Measurements from ENCODE around the gene CD101. TPM values are rescaled to one million over a fixed set of nuclear protein-coding genes. Genes with fewer than 3 reads are reported as not detected.

The CD101 gene
- total and polyA plus RNA-seq, 5 donors: 0.48 to 3.1 (median 1.2) TPM

- H3K27ac ChIP-seq (ENCODE audit: low read length): no peak overlapping the region
- no peak for DNase-seq
- intact Hi-C loops (cut with DNase I): no loop called here
- 45% methylated on average over 7 of the region's 7 CpGs for WGBS
- no peaks in the 10 kb centered on the region for H3K9me3 ChIP-seq (ENCODE audit: control insufficient read depth, low read length)
- H3K4me3 ChIP-seq (ENCODE audit: low read length): no peak overlapping the region
- ATAC-seq: no peak
- no peaks in the 10 kb centered on the region for H3K4me1 ChIP-seq (ENCODE audit: control insufficient read depth, insufficient read depth, low read length)
- no peaks in the 10 kb centered on the region for H3K27me3 ChIP-seq (ENCODE audit: control insufficient read depth, insufficient read depth)
Observed at GRCh38 chr1:117033772-117034171, 32.2 kb downstream of the CD101 start.

DNA sequence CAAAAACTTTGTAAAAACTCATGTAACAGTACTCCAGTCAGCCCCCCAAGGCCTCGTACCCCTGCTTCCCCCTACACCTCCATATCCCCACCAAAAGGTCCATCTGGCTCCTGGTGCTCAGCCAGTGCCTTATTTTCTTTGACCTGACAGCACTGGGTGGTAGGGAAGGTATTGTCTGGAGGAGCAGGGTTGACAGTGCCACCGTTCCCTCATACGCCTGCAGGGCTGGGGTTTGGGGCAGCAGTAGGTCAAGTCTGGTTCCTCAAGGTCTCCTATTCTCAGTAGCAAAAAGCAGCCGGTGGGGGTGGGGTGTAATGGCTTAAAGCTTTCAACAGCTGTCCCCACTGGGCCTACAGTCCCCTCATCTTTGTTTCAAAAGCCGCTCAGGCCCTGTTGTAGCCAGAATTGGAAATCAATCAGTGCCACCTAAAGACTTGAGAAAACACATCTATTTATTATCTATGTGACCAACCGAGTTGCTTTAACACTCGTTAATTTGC, 33.3 kb downstream of the CD101 start:
- no peak for DNase-seq
- no peak for ATAC-seq
- H3K4me1 ChIP-seq (ENCODE audit: control insufficient read depth, insufficient read depth, low read length): no peaks in the 10 kb centered on the region
- intact Hi-C loops (cut with DNase I): no loop called here
- no peaks in the 10 kb centered on the region for H3K27me3 ChIP-seq (ENCODE audit: control insufficient read depth, insufficient read depth)
- no peak overlapping the region for H3K4me3 ChIP-seq (ENCODE audit: low read length)
- no peak overlapping the region for H3K27ac ChIP-seq (ENCODE audit: low read length)
- WGBS: 90% methylated on average over 7 of the region's 7 CpGs
- H3K9me3 ChIP-seq (ENCODE audit: control insufficient read depth, low read length): no peaks in the 10 kb centered on the region

DNA sequence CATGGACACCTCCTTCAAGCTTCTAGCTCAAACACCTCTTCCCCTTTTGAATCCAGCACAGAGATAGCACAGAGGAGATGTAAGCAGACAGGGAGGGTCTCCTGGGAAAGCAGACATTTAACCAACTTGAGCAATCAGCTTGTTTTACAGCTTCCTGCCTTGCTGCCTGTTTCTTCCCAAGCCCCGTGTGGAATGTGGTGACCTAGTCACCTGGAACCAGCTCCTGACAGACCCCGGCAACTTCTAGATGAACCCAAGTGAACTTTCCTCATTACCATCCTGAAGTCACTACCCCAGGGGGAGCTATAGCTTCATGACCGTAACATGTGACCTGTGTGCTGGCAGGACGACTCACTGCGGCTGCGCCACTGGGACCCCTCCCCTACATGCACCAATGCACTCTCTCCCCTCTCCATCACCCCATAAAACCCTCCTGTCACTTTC, 34.5 kb downstream of the CD101 start:
- no peak for ATAC-seq

GRCh38 chr1:117037802-117038201, 36.2 kb downstream of the CD101 start:
- no peaks in the 10 kb centered on the region for H3K27me3 ChIP-seq (ENCODE audit: control insufficient read depth, insufficient read depth)
- intact Hi-C loops (cut with DNase I): no loop called here
- WGBS: 88% methylated on average over 1 of the region's 1 CpG
- ATAC-seq (no peak), DNase-seq (no peak)
- no peaks in the 10 kb centered on the region for H3K9me3 ChIP-seq (ENCODE audit: control insufficient read depth, low read length)
- H3K27ac ChIP-seq (ENCODE audit: low read length): no peak overlapping the region
- no peaks in the 10 kb centered on the region for H3K4me1 ChIP-seq (ENCODE audit: control insufficient read depth, insufficient read depth, low read length)
- no peak overlapping the region for H3K4me3 ChIP-seq (ENCODE audit: low read length)

More for the DNA sequence above, 34.5 kb downstream of the CD101 start:
- Histone ChIP-seq H3K27ac (ENCODE audit: low read length) (no peak overlapping the region), H3K4me1 (ENCODE audit: control insufficient read depth, insufficient read depth, low read length) (no peaks in the 10 kb centered on the region), H3K27me3 (ENCODE audit: control insufficient read depth, insufficient read depth) (no peaks in the 10 kb centered on the region), H3K9me3 (ENCODE audit: control insufficient read depth, low read length) (no peaks in the 10 kb centered on the region), H3K4me3 (ENCODE audit: low read length) (no peak overlapping the region)
- WGBS: 70% methylated on average over 6 of the region's 6 CpGs
- intact Hi-C loops (cut with DNase I): no loop called here
- DNase-seq: no peak

DNA sequence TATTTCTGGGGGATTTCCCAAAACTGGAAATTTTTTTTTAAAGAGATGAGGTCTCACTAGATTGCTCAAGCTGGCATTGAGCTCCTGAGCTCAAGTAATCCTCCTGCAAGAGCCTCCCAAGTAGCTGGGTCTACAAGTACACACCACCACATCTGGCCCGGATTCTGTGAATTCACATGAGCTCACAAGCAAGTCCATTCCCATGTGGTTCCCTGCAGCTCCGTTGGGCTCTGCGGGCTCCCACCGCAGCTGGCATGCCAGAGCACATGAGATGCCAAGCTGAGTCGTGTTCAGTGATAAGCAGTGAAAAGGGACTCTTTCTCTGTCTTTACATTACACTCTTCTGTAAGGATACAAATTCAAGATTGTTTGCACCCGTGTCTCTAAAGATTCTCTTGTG, 36.7 kb downstream of the CD101 start:
- Histone ChIP-seq H3K4me3 (ENCODE audit: low read length) (no peak overlapping the region), H3K27ac (ENCODE audit: low read length) (no peak overlapping the region), H3K4me1 (ENCODE audit: control insufficient read depth, insufficient read depth, low read length) (no peaks in the 10 kb centered on the region), H3K9me3 (ENCODE audit: control insufficient read depth, low read length) (no peaks in the 10 kb centered on the region), H3K27me3 (ENCODE audit: control insufficient read depth, insufficient read depth) (no peaks in the 10 kb centered on the region)
- ATAC-seq (no peak), DNase-seq (peak in 1 of 3 donors; percentile 45)
- intact Hi-C loops (cut with DNase I): no loop called here
- WGBS: 68% methylated on average over 6 of the region's 6 CpGs

DNA sequence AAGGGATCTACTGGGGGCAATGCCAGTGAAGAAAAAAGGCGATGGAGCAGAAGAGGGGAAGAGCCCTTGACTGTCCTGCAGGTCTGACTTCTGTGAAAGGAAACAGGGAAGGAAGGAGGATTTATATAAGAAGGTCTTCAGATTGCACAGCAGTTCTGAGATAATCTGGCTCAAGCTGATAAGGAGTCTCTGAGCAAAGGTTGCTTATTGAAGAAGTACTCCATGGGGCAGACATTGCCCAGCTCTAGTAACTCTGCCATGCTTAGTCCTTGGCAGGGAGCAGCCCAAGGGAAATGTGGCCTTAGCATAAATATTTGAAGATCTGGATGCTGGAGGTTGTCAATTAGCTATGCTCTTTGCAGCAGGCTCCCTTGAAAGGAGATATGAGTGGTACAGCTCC, 42.7 kb downstream of the CD101 start:
- ATAC-seq: no peak

DNA sequence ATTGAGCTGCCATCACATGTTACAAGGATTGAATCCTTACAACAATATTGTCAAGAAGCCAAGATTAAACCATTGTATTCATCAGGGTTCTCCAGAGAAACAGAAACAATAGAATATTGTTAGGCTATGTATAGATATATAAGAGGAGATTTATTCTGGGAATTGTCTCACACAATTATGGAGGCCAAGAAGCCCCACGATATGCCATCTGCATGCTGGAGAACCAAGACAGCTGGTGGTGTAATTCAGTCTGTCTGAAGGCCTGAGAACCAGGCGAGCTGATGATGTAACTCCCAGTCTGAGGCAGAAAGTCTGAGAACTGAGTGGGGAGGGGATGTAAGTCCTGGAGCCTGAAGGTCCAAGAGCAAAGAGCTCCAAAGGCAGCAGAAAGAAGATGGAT, 44.1 kb downstream of the CD101 start:
- no peak for ATAC-seq
- 60% methylated on average over 2 of the region's 2 CpGs for WGBS
- DNase-seq: no peak
- Histone ChIP-seq H3K4me3 (ENCODE audit: low read length) (no peak overlapping the region), H3K27me3 (ENCODE audit: control insufficient read depth, insufficient read depth) (no peaks in the 10 kb centered on the region), H3K9me3 (ENCODE audit: control insufficient read depth, low read length) (no peaks in the 10 kb centered on the region), H3K27ac (ENCODE audit: low read length) (no peak overlapping the region), H3K4me1 (ENCODE audit: control insufficient read depth, insufficient read depth, low read length) (no peaks in the 10 kb centered on the region)
- intact Hi-C loops (cut with DNase I): loop anchor here in 1 of 4 donors (10.0 kb wide), 1 partner anchor 191 kb away; no protein-coding TSS in a partner anchor

More for the DNA sequence above, 42.7 kb downstream of the CD101 start:
- Histone ChIP-seq H3K4me1 (ENCODE audit: control insufficient read depth, insufficient read depth, low read length) (no peaks in the 10 kb centered on the region), H3K9me3 (ENCODE audit: control insufficient read depth, low read length) (no peaks in the 10 kb centered on the region), H3K4me3 (ENCODE audit: low read length) (no peak overlapping the region), H3K27ac (ENCODE audit: low read length) (no peak overlapping the region), H3K27me3 (ENCODE audit: control insufficient read depth, insufficient read depth) (no peaks in the 10 kb centered on the region)
- intact Hi-C loops (cut with DNase I): loop anchor here in 1 of 4 donors (10.0 kb wide), 1 partner anchor 189 kb away; no protein-coding TSS in a partner anchor
- no peak for DNase-seq
- 88% methylated on average over 1 of the region's 1 CpG for WGBS

DNA sequence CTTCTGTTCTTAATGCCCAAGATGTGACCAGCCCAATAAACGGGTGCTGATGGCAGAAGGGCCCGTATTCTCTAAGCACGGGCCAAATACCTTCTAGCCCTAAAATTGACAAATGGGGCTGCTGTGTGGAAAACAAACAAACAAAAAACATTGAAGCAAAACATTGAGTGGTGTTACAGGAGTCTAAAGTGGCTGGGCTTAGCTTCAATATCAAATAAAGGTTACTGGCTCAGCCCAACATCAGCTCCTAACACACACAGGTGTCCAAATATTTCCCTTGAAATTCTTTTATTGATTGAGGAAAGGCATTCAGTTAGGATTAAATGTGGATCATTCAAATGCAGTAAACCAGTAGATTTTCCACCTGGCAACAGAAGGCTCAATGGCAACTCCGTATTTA, 45.2 kb downstream of the CD101 start:
- DNase-seq (no peak), ATAC-seq (no peak)
- Histone ChIP-seq H3K4me3 (ENCODE audit: low read length) (no peak overlapping the region), H3K27ac (ENCODE audit: low read length) (no peak overlapping the region), H3K4me1 (ENCODE audit: control insufficient read depth, insufficient read depth, low read length) (no peaks in the 10 kb centered on the region), H3K27me3 (ENCODE audit: control insufficient read depth, insufficient read depth) (no peaks in the 10 kb centered on the region), H3K9me3 (ENCODE audit: control insufficient read depth, low read length) (no peaks in the 10 kb centered on the region)
- intact Hi-C loops (cut with DNase I): loop anchor here in 1 of 4 donors (10.0 kb wide), 1 partner anchor 192 kb away; no protein-coding TSS in a partner anchor
- 86% methylated on average over 4 of the region's 4 CpGs for WGBS

- no peak overlapping the region for H3K27ac ChIP-seq (ENCODE audit: low read length)
- no peak for ATAC-seq
Observed at GRCh38 chr1:117047271-117047670, 45.7 kb downstream of the CD101 start.

DNA sequence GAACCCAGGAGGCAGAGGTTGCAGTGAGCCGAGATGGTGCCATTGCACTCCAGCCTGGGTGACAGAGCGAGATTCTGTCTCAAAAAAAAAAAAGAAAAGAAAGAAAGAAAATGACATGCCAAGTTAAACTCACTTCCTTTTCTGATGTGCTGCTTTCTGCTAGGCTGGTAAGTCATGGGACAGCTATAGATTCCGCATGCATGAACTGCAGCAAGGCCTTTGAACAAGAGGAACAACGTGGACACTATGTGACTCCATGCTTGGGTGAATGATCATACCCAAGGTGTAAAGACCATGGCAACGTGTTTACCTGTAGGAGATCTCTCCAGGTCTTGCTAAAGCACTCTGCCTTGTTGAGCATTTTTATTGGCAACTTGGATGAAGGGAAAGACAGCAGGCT, 48.3 kb downstream of the CD101 start:
- 92% methylated on average over 5 of the region's 5 CpGs for WGBS
- Histone ChIP-seq H3K9me3 (ENCODE audit: control insufficient read depth, low read length) (no peaks in the 10 kb centered on the region), H3K27ac (ENCODE audit: low read length) (no peak overlapping the region), H3K4me1 (ENCODE audit: control insufficient read depth, insufficient read depth, low read length) (no peaks in the 10 kb centered on the region), H3K27me3 (ENCODE audit: control insufficient read depth, insufficient read depth) (no peaks in the 10 kb centered on the region), H3K4me3 (ENCODE audit: low read length) (no peak overlapping the region)
- DNase-seq (no peak), ATAC-seq (no peak)
- intact Hi-C loops (cut with DNase I): loop anchor here in 3 of 4 donors (5.0 to 10.0 kb wide), 3 partner anchors 195 to 323 kb away; no protein-coding TSS in a partner anchor

More at GRCh38 chr1:117047271-117047670, 45.7 kb downstream of the CD101 start:
- H3K27me3 ChIP-seq (ENCODE audit: control insufficient read depth, insufficient read depth): no peaks in the 10 kb centered on the region
- no peaks in the 10 kb centered on the region for H3K9me3 ChIP-seq (ENCODE audit: control insufficient read depth, low read length)
- intact Hi-C loops (cut with DNase I): loop anchor here in 1 of 4 donors (10.0 kb wide), 1 partner anchor 192 kb away; no protein-coding TSS in a partner anchor
- no peak for DNase-seq
- H3K4me3 ChIP-seq (ENCODE audit: low read length): no peak overlapping the region
- H3K4me1 ChIP-seq (ENCODE audit: control insufficient read depth, insufficient read depth, low read length): no peaks in the 10 kb centered on the region
- 86% methylated on average over 2 of the region's 2 CpGs for WGBS

DNA sequence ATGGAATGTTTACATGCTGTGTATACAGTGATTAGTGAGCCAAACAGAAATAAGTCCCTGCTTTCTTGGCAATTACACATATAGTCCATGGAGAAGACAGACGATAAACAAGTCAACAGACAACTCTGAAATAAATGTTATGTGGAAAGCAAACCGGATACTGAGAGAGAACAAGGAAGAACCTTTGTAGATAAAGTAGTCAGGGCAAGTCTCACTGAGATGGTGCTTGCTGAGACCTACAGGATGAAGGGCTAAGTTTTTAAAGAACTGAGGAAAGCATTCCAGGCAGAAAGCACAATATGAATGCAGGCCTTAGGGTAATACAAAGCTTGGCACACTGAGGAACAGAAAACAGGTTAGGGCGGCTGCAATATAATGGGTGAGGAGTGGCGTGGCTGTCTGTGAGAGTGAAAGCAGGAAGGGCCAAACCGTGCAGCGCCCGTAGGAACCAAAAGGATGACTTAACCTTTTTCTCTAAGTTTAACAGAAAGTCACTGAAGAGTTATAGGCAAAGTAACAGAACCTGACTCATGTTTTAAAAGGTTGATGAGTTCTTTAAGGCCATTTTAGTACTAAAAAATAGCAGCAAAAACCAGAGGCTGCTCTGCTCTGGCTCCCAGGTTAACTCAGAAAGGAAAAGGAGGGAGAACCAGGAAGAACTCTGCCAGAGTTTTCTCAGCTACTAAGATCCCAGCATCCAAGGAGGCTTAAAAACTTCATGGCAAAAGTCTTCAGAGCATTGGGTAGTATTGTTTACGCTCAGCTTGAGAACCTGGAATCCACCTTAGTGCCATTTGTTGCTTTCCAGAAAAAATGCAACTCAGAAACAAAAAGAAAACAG, 49.9 kb downstream of the CD101 start:
- no peak overlapping the region for H3K27ac ChIP-seq (ENCODE audit: low read length)
- no peaks in the 10 kb centered on the region for H3K4me1 ChIP-seq (ENCODE audit: control insufficient read depth, insufficient read depth, low read length)
- peak in 1 of 3 donors; percentile 51 for DNase-seq
- no peaks in the 10 kb centered on the region for H3K9me3 ChIP-seq (ENCODE audit: control insufficient read depth, low read length)
- peak overlapping the region; percentile 41 for H3K4me3 ChIP-seq (ENCODE audit: low read length)
- WGBS: 29% methylated on average over 8 of the region's 8 CpGs
- H3K27me3 ChIP-seq (ENCODE audit: control insufficient read depth, insufficient read depth): no peaks in the 10 kb centered on the region
- intact Hi-C loops (cut with DNase I): loop anchor here in 2 of 4 donors (5.0 kb wide), 2 partner anchors 199 to 324 kb away; no protein-coding TSS in a partner anchor
- ATAC-seq: peak; percentile 61 to 64
